Measurements from ENCODE around the gene OBI1. TPM values are rescaled to one million over a fixed set of nuclear protein-coding genes. Genes with fewer than 3 reads are reported as not detected.

OBI1 gene
- total RNA-seq, 1 donor from 2014 or later: 16.3 TPM

- no peak for DNase-seq
Measured at GRCh38 chr13:78572459-78572858, 86.5 kb downstream of the OBI1 start.

- no peak for DNase-seq
Measured at GRCh38 chr13:78569029-78569428, 89.9 kb downstream of the OBI1 start.

- DNase-seq: no peak
Measured at GRCh38 chr13:78566631-78567030, 92.3 kb downstream of the OBI1 start.

Other genes with a start within 250 kb of the OBI1 start
- 0.39 TPM for gene POU4F1, start 55.6 kb downstream of the OBI1 start, total RNA-seq

Data from skin of body (tissue), 2 donors.